ENCODE results near the gene DOK6.

DNA sequence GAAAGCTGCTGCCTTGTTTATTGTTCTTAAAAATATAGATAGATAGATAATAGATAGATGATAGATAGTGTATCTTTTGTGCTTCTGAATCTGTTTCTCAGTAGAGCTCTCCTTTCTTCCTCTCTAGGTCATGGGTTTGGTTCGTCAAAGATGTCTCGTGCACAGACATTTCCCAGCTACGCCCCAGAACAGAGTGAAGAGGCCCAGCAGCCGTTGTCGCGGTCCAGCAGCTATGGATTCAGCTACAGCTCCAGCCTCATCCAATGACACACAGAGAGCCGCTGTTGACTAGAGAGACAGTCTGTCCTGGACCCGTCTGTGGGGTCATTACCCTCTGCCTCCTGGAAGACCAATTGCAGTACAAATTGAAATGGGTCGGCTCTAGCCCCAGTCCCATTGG is 440.4 kb downstream of the DOK6 start:
- TF ChIP-seq POLR2AphosphoS5 (IDR thresholded peaks at IDR 0.05; ENCODE audit: borderline replicate concordance, low read depth, low read length) (no peak), EZH2 (IDR thresholded peaks at IDR 0.05) (no peak), FOXP2 (optimal IDR thresholded peaks at IDR 0.05; ENCODE audit: control extremely low read depth, extremely low read length, insufficient read depth) (no peak)
